Stimulated activated CD4-positive, alpha-beta T cell treated with anti-CD3 and anti-CD28 coated beads, Interleukin-2, amount 100 ng/mL, for 4 hours (primary cell): ENCODE measurements around the gene DVL3.
"Not testable (repeated sequence)": the region's sequence is repeated elsewhere in the genome, so short reads cannot be mapped to it uniquely, and the experiment has no call there.

Experiments used
- DNase-seq: peaks from one replicate; pipeline ENCODE4 v3.0.0-alpha.2; 2020; ENCODE audit warnings: low read depth

Gene DVL3

DNA sequence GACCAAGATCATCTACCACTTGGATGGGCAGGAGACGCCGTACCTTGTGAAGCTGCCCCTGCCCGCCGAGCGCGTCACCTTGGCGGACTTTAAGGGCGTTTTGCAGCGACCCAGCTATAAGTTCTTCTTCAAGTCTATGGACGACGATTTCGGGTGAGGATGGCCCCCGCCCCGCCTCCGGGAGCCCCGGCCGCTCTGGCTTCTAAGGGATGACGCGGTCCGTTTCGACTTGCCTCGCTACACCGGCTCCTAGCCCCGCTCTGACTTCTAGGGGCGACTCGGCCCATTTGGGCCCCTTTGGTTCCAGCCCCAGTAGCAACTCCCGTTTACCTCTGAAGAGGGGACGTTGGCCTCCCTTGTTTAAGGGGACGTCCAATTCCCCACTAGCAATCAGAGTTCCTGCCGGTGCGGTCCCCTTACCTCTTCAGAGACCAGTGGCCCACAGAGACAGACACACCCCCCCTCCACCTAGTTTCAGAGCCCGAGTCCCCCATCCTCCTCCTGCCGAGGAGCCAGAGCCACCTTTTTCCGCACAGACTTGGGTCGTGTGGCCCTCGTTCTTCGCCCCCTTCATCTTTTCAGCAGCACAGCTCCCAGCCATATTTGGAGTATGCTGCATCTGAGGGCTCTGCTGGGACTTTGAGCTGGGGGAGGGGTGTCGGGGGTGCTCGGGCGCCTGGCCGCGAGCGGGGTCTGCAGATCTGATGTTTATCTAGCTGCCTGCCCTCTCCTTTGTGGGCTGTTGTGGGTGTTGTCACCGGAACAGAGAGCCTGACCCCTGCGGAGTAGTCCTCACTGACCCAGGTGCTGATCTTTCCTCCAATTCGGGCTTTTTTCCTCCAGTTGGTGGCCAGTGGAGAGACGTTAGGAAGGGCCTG is 706 bp downstream of the DVL3 start:
- DNase-seq = no peak

GRCh38 chr3:184156522-184156955 is 1.4 kb downstream of the DVL3 start:
- DNase-seq = no peak

- DNase-seq = no peak
Observed at GRCh38 chr3:184157206-184157605, 2.0 kb downstream of the DVL3 start.

GRCh38 chr3:184158404-184158803 is 3.2 kb downstream of the DVL3 start:
- DNase-seq = no peak

- no peak for DNase-seq
Observed at GRCh38 chr3:184160456-184160855, 5.3 kb downstream of the DVL3 start.

GRCh38 chr3:184162571-184163070 is 7.4 kb downstream of the DVL3 start:
- not testable (repeated sequence) for DNase-seq

GRCh38 chr3:184164648-184165330 is 9.6 kb downstream of the DVL3 start:
- no peak for DNase-seq

GRCh38 chr3:184165543-184165942 is 10.4 kb downstream of the DVL3 start:
- DNase-seq = no peak

DNA sequence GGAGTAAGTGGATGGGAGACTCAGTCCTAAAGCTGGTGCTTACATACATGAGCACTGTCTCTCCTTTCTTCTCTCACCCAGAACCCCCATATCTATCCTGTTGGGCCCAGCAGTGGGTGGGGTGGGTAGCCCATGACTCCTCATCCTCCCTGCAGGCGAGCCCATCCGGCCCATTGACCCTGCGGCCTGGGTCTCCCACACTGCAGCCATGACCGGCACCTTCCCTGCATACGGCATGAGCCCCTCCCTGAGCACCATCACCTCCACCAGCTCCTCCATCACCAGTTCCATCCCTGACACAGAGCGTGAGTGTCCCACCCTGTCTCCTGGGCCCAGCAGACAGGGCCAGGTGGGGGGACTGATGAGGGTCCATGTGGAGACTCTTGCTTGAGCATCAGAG is 11.5 kb downstream of the DVL3 start:
- DNase-seq = no peak

- DNase-seq = no peak
Observed at GRCh38 chr3:184167786-184168185, 12.6 kb downstream of the DVL3 start.

GRCh38 chr3:184168363-184169120 is 13.4 kb downstream of the DVL3 start:
- DNase-seq = no peak

GRCh38 chr3:184169896-184170875 is 15.0 kb downstream of the DVL3 start:
- no peak for DNase-seq

DNA sequence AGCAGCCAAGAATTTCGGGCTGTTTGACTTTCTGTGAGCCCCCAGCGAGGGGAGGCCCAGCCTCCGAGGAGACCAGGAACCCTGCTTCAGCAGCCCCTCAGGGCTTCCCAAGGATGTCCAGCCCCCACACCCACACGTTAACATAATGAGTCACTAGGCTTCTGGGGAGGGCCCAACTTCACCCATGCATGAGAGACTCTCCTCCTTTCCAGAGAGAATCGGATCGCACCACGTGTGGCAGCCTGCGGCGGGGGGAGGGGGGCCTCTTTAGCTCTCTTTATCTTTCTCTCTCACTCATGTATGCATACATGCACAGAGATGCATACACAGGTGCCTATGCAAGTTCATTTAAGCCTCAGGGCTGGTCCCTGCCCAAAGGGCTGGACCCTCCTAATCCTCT is 16.4 kb downstream of the DVL3 start:
- DNase-seq = no peak

GRCh38 chr3:184172681-184173373 is 17.6 kb downstream of the DVL3 start:
- DNase-seq = no peak

- no peak for DNase-seq
Observed at GRCh38 chr3:184173374-184173722, 18.2 kb downstream of the DVL3 start.

DNA sequence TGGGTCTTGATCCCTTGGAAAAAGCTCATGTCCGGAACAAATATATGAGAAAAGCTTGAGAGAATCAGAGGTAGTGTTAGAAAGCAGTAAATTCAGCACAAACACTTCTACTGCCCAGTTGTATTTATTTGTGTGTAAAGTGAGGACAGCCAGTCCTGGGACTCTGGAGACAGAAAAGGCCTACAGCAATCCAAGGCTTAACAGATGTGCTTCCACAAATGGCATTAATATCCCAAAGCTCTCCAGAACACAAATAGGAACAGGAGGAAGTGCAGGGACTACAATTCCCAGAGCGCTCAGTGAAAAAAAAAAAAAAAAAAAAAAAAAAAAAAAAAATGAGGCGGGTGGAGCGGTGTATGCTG is 19.1 kb downstream of the DVL3 start:
- no peak for DNase-seq

GRCh38 chr3:184174646-184175492 is 19.7 kb downstream of the DVL3 start, which contains the start of gene AP2M1:
Gene AP2M1, plus strand, starts transcription at chr3:184174855. Its CDS starts 2,139 bp downstream, at chr3:184176994.
- peak; percentile 97 for DNase-seq

DNA sequence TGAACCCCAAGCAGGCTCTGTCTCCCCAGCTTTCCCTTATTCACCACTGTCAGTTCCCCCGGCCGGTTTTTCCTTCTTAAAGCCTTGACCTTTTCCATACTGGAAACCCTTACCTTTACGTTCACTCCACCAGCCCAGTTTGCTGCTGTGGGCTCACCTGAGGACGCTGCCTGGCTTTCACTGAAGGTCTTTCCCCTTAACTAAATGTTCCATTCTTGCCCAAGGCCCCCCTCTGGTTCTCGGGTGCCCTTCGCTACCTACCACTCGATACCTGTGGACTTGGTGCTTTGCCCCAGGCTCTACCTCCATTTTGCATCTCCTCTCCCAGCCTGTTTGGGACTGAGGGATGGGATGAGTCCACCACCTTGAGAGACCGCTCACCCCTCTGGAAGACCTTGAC is 20.3 kb downstream of the DVL3 start:
- DNase-seq = no peak

DNA sequence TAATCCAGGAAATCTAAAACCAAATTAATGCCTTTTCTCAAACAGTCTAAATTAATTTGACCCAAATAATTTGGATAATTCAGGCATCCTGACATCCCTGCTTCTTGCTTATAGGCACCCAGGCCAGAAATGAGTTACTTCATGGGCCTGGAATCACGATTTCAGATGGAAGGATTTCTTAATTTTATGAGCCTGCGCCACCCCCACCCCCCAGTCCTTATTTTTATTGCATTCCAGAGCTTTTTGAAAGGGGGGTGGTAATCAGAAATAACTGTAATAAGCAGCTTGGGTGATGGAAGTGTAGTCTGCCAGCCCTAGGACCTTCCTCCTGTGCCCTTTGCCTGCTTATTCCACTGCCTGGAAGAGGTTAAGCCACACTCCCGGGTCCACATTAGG is 20.8 kb downstream of the DVL3 start:
- no peak for DNase-seq
